ENCODE measurements around the gene CACNB4. TPM values are rescaled to one million over a fixed set of nuclear protein-coding genes. Genes with fewer than 3 reads are reported as not detected.

CACNB4 gene
- total and polyA plus RNA-seq, 10 donors: 0.14 to 5.1 (median 1.6) TPM

DNA sequence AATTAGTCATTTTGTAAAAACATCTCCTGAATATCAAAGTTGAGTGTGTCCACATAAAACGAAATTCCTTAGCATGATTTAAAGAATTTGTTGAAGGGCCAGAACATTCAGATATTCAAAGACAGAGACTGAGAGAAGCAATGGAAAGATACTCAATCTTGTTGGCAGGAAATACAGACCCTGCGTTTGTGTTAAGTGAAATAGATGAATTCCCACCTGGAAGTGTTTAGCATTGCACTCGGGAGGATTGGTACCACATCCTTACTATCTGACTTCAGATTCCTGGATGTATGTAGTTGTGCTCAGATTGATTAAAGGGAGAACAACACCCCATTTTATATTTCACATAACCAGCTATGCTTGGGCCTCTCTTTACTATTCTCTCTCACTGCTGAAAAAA, 260.9 kb downstream of the CACNB4 start:
- no peak overlapping the region for H3K27ac ChIP-seq
- no peaks in the 10 kb centered on the region for H3K36me3 ChIP-seq
- H3K4me1 ChIP-seq: peaks cover 0 to 15% (median 0%) of the 10 kb centered on the region in 6 donors
- intact Hi-C loops (cut with DNase I; ENCODE audit: low total_unique reads): no loop called here
- H3K9me3 ChIP-seq: no peaks in the 10 kb centered on the region
- no peaks in the 10 kb centered on the region for H3K27me3 ChIP-seq (replicated peaks in 1 of 7)
- no peak for TF ChIP-seq POLR2AphosphoS5 (IDR thresholded peaks at IDR 0.05)
- no peak for TF ChIP-seq POLR2A (IDR thresholded peaks at IDR 0.05)
- TF ChIP-seq, protein P1, sequence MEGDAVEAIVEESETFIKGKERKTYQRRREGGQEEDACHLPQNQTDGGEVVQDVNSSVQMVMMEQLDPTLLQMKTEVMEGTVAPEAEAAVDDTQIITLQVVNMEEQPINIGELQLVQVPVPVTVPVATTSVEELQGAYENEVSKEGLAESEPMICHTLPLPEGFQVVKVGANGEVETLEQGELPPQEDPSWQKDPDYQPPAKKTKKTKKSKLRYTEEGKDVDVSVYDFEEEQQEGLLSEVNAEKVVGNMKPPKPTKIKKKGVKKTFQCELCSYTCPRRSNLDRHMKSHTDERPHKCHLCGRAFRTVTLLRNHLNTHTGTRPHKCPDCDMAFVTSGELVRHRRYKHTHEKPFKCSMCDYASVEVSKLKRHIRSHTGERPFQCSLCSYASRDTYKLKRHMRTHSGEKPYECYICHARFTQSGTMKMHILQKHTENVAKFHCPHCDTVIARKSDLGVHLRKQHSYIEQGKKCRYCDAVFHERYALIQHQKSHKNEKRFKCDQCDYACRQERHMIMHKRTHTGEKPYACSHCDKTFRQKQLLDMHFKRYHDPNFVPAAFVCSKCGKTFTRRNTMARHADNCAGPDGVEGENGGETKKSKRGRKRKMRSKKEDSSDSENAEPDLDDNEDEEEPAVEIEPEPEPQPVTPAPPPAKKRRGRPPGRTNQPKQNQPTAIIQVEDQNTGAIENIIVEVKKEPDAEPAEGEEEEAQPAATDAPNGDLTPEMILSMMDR (IDR thresholded peaks at IDR 0.05 in 8 of 11, conservative IDR thresholded peaks at IDR 0.05 in 3 of 11): no peak
- no peak overlapping the region for H3K4me3 ChIP-seq
- DNase-seq: no peak
- WGBS, 5 donors: 73 to 91% (median 85%) methylated on average over 3 of the region's 3 CpGs

DNA sequence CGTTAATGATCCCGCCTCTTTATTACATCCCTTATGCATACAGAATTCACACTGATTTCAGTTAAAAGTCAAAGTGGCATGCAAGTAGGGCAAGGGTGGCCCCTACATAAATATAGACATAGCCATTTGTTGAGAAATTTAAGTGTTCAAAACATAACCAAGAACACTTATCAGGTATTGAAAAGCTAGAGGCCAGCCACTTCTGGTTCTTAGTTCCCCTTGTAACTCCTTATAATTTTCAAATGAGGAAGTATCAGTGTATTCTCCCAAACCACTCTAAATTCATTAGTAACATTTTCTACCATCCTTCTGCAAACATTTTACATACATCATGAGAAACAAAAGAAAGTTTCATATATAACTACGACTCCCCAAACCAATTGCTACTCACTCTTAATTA, 264.9 kb downstream of the CACNB4 start:
- H3K9me3 ChIP-seq: no peaks in the 10 kb centered on the region
- no peak for TF ChIP-seq POLR2AphosphoS5 (IDR thresholded peaks at IDR 0.05)
- TF ChIP-seq, protein P1 (IDR thresholded peaks at IDR 0.05 in 8 of 11, conservative IDR thresholded peaks at IDR 0.05 in 3 of 11): no peak
- no peak for TF ChIP-seq POLR2A (IDR thresholded peaks at IDR 0.05)
- intact Hi-C loops (cut with DNase I; ENCODE audit: low total_unique reads): no loop called here
- H3K4me3 ChIP-seq: no peak overlapping the region
- H3K27me3 ChIP-seq (replicated peaks in 1 of 7): no peaks in the 10 kb centered on the region
- H3K4me1 ChIP-seq: peaks cover 0 to 13% (median 2%) of the 10 kb centered on the region in 6 donors
- no peak overlapping the region for H3K27ac ChIP-seq
- H3K36me3 ChIP-seq: no peaks in the 10 kb centered on the region
- no peak for DNase-seq
- 78 to 85% (median 81%) methylated on average over 3 of the region's 3 CpGs for WGBS, 5 donors

GRCh38 chr2:151830961-151831360, 267.9 kb downstream of the CACNB4 start:
- Histone ChIP-seq H3K4me3 (no peak overlapping the region), H3K27me3 (replicated peaks in 1 of 7) (no peaks in the 10 kb centered on the region), H3K4me1 (peaks cover 2 to 38% (median 22%) of the 10 kb centered on the region in 6 donors), H3K36me3 (no peaks in the 10 kb centered on the region), H3K9me3 (no peaks in the 10 kb centered on the region), H3K27ac (no peak overlapping the region)
- 95 to 98% (median 97%) methylated on average over 2 of the region's 2 CpGs for WGBS, 5 donors
- TF ChIP-seq POLR2AphosphoS5 (IDR thresholded peaks at IDR 0.05) (no peak), POLR2A (IDR thresholded peaks at IDR 0.05) (no peak)
- TF ChIP-seq, protein P1 (IDR thresholded peaks at IDR 0.05 in 8 of 11, conservative IDR thresholded peaks at IDR 0.05 in 3 of 11): no peak
- DNase-seq: no peak
- intact Hi-C loops (cut with DNase I; ENCODE audit: low total_unique reads): no loop called here

GRCh38 chr2:151828890-151829324, 269.9 kb downstream of the CACNB4 start:
- Histone ChIP-seq H3K9me3 (no peaks in the 10 kb centered on the region), H3K36me3 (no peaks in the 10 kb centered on the region), H3K4me1 (peaks cover 13 to 50% (median 42%) of the 10 kb centered on the region in 6 donors), H3K4me3 (peak overlapping the region in 7 of 8 donors; percentile 69 to 93 (median 88)), H3K27me3 (replicated peaks in 1 of 7) (no peaks in the 10 kb centered on the region), H3K27ac (peak overlapping the region; percentile 81 to 94 (median 87))
- no peak for DNase-seq
- intact Hi-C loops (cut with DNase I; ENCODE audit: low total_unique reads): no loop called here
- 82 to 88% (median 86%) methylated on average over 5 of the region's 5 CpGs for WGBS, 5 donors
- TF ChIP-seq, protein P1 (IDR thresholded peaks at IDR 0.05 in 8 of 11, conservative IDR thresholded peaks at IDR 0.05 in 3 of 11): no peak
- TF ChIP-seq POLR2AphosphoS5 (IDR thresholded peaks at IDR 0.05) (no peak), POLR2A (IDR thresholded peaks at IDR 0.05) (no peak)
